ENCODE results near the gene P3H4. TPM values are rescaled to one million over a fixed set of nuclear protein-coding genes. Genes with fewer than 3 reads are reported as not detected.

The P3H4 gene
- total RNA-seq, 2 experiments from 2014 or later: 1.3 to 2.3 TPM

DNA sequence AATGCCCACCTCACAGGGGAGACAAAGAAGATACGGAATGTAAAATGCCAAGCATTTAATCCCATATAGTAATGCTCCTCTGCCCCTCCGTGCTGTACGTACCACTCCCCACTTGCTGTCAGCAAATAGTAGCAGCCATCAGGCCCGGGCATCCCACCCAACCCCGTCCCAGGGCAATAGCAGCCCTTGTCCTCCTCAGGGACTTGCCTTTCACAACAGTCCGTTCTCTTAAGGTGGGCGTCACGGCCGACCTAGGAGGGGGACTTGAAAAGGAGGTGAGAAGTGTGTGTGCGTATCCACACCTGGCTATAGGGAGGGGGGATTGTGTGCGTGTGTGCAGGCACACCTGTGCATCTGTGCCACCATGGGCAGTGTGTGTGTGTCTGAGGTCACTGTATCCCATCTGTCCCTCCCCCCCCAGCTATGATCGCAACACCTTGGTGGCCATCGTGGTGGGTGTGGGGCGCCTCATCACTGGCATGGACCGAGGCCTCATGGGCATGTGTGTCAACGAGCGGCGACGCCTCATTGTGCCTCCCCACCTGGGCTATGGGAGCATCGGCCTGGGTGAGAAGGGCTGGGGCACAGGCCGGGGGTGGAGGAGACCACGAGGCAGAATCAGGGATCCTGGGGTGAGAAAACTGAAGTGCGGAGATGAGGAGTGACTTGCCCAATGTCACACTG lies 5.0 kb upstream of the P3H4 start:
- intact Hi-C loops (cut with DNase I, micrococcal nuclease): no loop called here

DNA sequence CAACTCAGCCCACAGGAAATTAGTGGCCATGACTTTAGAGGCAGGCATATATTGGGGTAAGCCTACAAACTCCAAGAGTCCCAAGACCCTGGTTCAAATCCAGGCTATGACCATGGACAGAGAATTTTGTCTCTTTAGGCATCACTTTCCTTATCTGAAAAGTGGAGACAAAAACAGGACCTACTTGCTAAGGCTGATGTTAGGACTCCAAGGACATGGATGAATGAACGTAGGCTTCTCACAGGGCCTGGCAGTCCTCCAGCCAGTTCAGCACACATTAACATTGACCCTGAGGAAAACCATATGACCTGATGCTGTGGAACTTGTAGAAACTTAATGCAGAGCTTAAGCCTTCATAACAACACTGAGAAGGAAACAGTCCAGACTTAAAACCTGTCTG lies 2.4 kb upstream of the P3H4 start:
- Mint-ChIP-seq H3K36me3 (ENCODE audit: low read depth) (peaks cover 10% of the 10 kb centered on the region), H3K27me3 (no peaks in the 10 kb centered on the region), H3K4me1 (ENCODE audit: low read depth) (peaks cover 22% of the 10 kb centered on the region), H3K4me3 (peak overlapping the region; percentile 65), H3K9me3 (no peaks in the 10 kb centered on the region), H3K27ac (no peak overlapping the region)
- Histone ChIP-seq H3K9me3 (ENCODE audit: control insufficient read depth in 1 of 2, insufficient read depth in 1 of 2, low read length in 2 of 2) (no peaks in the 10 kb centered on the region), H3K36me3 (ENCODE audit: insufficient read depth, low read length) (no peaks in the 10 kb centered on the region), H3K4me3 (ENCODE audit: low read length) (no peak overlapping the region), H3K4me1 (ENCODE audit: insufficient read depth, low read length) (peaks cover 34% of the 10 kb centered on the region), H3K27ac (ENCODE audit: low read depth in 1 of 2, low read length in 2 of 2) (no peak overlapping the region), H3K27me3 (ENCODE audit: control insufficient read depth in 1 of 2, insufficient read depth in 2 of 2, low read length in 2 of 2) (no peaks in the 10 kb centered on the region)
- ChIA-PET POLR2A (no interaction called here), CTCF (interaction anchor here (0.6 kb wide), 1 partner anchor 506 kb away, joined by 3 read pairs; no protein-coding TSS in a partner anchor)
- intact Hi-C loops (cut with DNase I, micrococcal nuclease): no loop called here
- ATAC-seq (ENCODE audit: poor library complexity) (no peak), DNase-seq (no peak)
- TF ChIP-seq, protein P1, sequence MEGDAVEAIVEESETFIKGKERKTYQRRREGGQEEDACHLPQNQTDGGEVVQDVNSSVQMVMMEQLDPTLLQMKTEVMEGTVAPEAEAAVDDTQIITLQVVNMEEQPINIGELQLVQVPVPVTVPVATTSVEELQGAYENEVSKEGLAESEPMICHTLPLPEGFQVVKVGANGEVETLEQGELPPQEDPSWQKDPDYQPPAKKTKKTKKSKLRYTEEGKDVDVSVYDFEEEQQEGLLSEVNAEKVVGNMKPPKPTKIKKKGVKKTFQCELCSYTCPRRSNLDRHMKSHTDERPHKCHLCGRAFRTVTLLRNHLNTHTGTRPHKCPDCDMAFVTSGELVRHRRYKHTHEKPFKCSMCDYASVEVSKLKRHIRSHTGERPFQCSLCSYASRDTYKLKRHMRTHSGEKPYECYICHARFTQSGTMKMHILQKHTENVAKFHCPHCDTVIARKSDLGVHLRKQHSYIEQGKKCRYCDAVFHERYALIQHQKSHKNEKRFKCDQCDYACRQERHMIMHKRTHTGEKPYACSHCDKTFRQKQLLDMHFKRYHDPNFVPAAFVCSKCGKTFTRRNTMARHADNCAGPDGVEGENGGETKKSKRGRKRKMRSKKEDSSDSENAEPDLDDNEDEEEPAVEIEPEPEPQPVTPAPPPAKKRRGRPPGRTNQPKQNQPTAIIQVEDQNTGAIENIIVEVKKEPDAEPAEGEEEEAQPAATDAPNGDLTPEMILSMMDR (IDR thresholded peaks at IDR 0.05): no peak

More for the DNA sequence above, 5.0 kb upstream of the P3H4 start:
- Mint-ChIP-seq H3K4me1 (ENCODE audit: low read depth) (peaks cover 8% of the 10 kb centered on the region), H3K27me3 (no peaks in the 10 kb centered on the region), H3K9me3 (no peaks in the 10 kb centered on the region), H3K4me3 (no peak overlapping the region), H3K36me3 (ENCODE audit: low read depth) (peaks cover 4% of the 10 kb centered on the region), H3K27ac (no peak overlapping the region)
- H3K4me3 ChIP-seq (ENCODE audit: low read length): no peak overlapping the region
- TF ChIP-seq, protein P1 (IDR thresholded peaks at IDR 0.05): no peak
- H3K27ac ChIP-seq (ENCODE audit: low read depth in 1 of 2, low read length in 2 of 2): no peak overlapping the region
- ATAC-seq (ENCODE audit: poor library complexity): no peak
- POLR2A ChIA-PET: no interaction called here
- H3K27me3 ChIP-seq (ENCODE audit: control insufficient read depth in 1 of 2, insufficient read depth in 2 of 2, low read length in 2 of 2): no peaks in the 10 kb centered on the region
- H3K9me3 ChIP-seq (ENCODE audit: control insufficient read depth in 1 of 2, insufficient read depth in 1 of 2, low read length in 2 of 2): no peaks in the 10 kb centered on the region
- peaks cover 13% of the 10 kb centered on the region for H3K4me1 ChIP-seq (ENCODE audit: insufficient read depth, low read length)
- no peaks in the 10 kb centered on the region for H3K36me3 ChIP-seq (ENCODE audit: insufficient read depth, low read length)
- DNase-seq: no peak
- CTCF ChIA-PET: no interaction called here

DNA sequence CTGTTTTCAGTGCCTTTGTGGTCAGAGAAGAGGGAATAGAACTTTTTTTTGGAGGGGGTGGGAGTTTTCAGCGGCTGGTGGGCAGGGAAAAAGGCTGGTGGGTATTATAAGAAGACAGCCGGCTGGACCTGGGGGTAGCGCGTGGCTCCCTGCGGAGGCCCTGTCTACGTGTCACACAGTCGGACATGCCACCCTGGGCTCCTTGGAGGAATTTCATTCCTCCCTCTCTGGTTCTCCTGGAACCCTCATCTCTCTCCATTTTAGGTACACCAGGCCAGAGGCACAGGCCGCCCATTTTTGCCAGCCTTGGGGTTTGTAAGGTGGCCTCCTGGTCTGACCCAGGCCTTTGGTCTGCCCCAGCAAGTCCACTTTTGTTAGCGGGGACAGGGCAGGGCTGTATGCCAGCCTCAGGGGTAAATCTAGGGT lies 2.0 kb upstream of the P3H4 start:
- CTCF ChIA-PET: interaction anchor here (0.6 kb wide), 1 partner anchor 507 kb away, joined by 3 read pairs; no protein-coding TSS in a partner anchor
- Histone ChIP-seq H3K4me3 (ENCODE audit: low read length) (no peak overlapping the region), H3K27me3 (ENCODE audit: control insufficient read depth in 1 of 2, insufficient read depth in 2 of 2, low read length in 2 of 2) (no peaks in the 10 kb centered on the region), H3K27ac (ENCODE audit: low read depth in 1 of 2, low read length in 2 of 2) (no peak overlapping the region), H3K9me3 (ENCODE audit: control insufficient read depth in 1 of 2, insufficient read depth in 1 of 2, low read length in 2 of 2) (no peaks in the 10 kb centered on the region), H3K36me3 (ENCODE audit: insufficient read depth, low read length) (no peaks in the 10 kb centered on the region), H3K4me1 (ENCODE audit: insufficient read depth, low read length) (peaks cover 34% of the 10 kb centered on the region)
- TF ChIP-seq, protein P1 (IDR thresholded peaks at IDR 0.05): no peak
- Mint-ChIP-seq H3K36me3 (ENCODE audit: low read depth) (peaks cover 10% of the 10 kb centered on the region), H3K4me1 (ENCODE audit: low read depth) (peaks cover 22% of the 10 kb centered on the region), H3K4me3 (peak overlapping the region; percentile 82), H3K9me3 (no peaks in the 10 kb centered on the region), H3K27ac (no peak overlapping the region), H3K27me3 (no peaks in the 10 kb centered on the region)
- ATAC-seq (ENCODE audit: poor library complexity) (no peak), DNase-seq (no peak)
- POLR2A ChIA-PET: no interaction called here
- intact Hi-C loops (cut with DNase I, micrococcal nuclease): no loop called here
